ENCODE data around the gene LIPH. TPM values are rescaled to one million over a fixed set of nuclear protein-coding genes. Genes with fewer than 3 reads are reported as not detected.

Gene LIPH
- total RNA-seq (ENCODE audit: low replicate concordance) = 0.03 TPM in 1 of 2 replicates, not detected in the other

DNA sequence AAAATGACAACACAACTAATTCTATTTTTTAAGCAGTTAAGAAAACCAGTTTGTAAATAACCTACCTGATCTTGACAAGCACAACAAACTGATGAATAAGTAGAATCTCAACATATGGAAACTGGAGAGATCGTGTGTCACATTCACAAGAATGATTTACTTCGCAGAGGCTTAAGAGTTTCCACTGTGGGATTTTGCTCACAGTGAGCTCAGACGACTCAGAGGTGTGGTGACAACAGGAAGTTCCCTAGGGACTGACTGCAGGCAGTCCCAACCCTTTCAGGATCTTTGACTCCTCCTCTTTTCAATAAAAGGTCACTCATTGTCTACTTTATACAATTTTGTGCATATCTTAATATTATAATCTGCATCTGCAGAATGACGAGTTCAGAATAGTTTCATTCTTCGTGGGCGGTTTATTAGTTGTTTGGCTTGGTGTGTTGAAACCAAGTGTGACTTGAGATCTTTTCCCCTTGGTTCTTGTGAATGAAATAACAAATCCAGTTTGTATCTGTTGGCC, at the start of gene LIPH:
LIPH (minus strand) TSS at position 231 of the 520 bp plus-strand sequence; CDS start at position 114, 117 bp downstream.
- TF ChIP-seq EZH2phosphoT487 (IDR thresholded peaks at IDR 0.05) (no peak), EZH2 (IDR thresholded peaks at IDR 0.05) (no peak)
- TF ChIP-seq, protein P1, sequence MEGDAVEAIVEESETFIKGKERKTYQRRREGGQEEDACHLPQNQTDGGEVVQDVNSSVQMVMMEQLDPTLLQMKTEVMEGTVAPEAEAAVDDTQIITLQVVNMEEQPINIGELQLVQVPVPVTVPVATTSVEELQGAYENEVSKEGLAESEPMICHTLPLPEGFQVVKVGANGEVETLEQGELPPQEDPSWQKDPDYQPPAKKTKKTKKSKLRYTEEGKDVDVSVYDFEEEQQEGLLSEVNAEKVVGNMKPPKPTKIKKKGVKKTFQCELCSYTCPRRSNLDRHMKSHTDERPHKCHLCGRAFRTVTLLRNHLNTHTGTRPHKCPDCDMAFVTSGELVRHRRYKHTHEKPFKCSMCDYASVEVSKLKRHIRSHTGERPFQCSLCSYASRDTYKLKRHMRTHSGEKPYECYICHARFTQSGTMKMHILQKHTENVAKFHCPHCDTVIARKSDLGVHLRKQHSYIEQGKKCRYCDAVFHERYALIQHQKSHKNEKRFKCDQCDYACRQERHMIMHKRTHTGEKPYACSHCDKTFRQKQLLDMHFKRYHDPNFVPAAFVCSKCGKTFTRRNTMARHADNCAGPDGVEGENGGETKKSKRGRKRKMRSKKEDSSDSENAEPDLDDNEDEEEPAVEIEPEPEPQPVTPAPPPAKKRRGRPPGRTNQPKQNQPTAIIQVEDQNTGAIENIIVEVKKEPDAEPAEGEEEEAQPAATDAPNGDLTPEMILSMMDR (IDR thresholded peaks at IDR 0.05) = no peak
- no peaks in the 10 kb centered on the region for H3K27me3 Mint-ChIP-seq (ENCODE audit: insufficient read depth, low read depth)
- H3K27ac Mint-ChIP-seq = no peak within 1 kb of the TSS
- H2AFZ ChIP-seq (replicated peaks) = peak within 1 kb of the TSS; percentile 96
- no peaks in the 10 kb centered on the region for H3K9me3 Mint-ChIP-seq
- no peak within 1 kb of the TSS for H3K9ac ChIP-seq
- no peaks in the 10 kb centered on the region for H3K4me1 ChIP-seq
- no peaks in the 10 kb centered on the region for H3K36me3 ChIP-seq
- no peak within 1 kb of the TSS for H3K4me2 ChIP-seq
- H3K4me1 Mint-ChIP-seq = peaks cover 7% of the 10 kb centered on the region
- H4K20me1 ChIP-seq (ENCODE audit: low read depth) = no peaks in the 10 kb centered on the region
- no peak within 1 kb of the TSS for H3K27ac ChIP-seq
- no peak for DNase-seq (ENCODE audit: low spot score)
- no peak within 1 kb of the TSS for H3K4me3 Mint-ChIP-seq
- no peak within 1 kb of the TSS for H3K4me3 ChIP-seq
- no peaks in the 10 kb centered on the region for H3K27me3 ChIP-seq
- H3K9me3 ChIP-seq (ENCODE audit: low read depth) = no peaks in the 10 kb centered on the region
- H3F3A ChIP-seq (ENCODE audit: low read depth) = no peaks in the 10 kb centered on the region
- no peaks in the 10 kb centered on the region for H3K79me2 ChIP-seq (ENCODE audit: low read depth)
- H3K36me3 Mint-ChIP-seq = no peaks in the 10 kb centered on the region

DNA sequence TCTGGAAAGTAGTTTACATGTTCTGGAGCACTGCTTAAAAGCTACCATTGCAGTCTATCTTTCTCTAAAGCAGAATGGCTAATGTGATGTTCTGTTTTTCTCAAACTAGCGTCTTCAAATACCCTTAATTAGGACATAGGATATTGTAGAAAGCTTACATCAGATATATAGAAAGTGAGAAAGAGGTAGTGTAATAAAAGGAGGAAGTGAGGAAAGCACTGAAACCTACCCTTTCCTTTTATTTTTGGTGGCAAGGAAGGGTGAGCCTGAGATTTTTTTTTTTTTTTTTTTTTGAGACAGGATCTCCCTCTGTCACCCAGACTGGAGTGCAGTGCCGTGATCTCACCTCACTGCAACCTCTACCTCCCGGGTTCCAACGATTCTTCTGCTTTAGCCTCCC, 43.1 kb upstream of the LIPH start:
- no peaks in the 10 kb centered on the region for H3K9me3 Mint-ChIP-seq
- Histone ChIP-seq H3K79me2 (ENCODE audit: low read depth) (peaks cover 62% of the 10 kb centered on the region), H3K36me3 (peaks cover 4% of the 10 kb centered on the region), H3K4me3 (no peak overlapping the region), H3K4me2 (no peak overlapping the region), H2AFZ (replicated peaks) (no peak overlapping the region), H3K9ac (no peak overlapping the region), H4K20me1 (ENCODE audit: low read depth) (no peaks in the 10 kb centered on the region), H3K27me3 (no peaks in the 10 kb centered on the region), H3F3A (ENCODE audit: low read depth) (no peaks in the 10 kb centered on the region), H3K27ac (no peak overlapping the region), H3K4me1 (no peaks in the 10 kb centered on the region), H3K9me3 (ENCODE audit: low read depth) (no peaks in the 10 kb centered on the region)
- H3K27ac Mint-ChIP-seq = no peak overlapping the region
- no peaks in the 10 kb centered on the region for H3K27me3 Mint-ChIP-seq (ENCODE audit: insufficient read depth, low read depth)
- H3K4me1 Mint-ChIP-seq = no peaks in the 10 kb centered on the region
- H3K36me3 Mint-ChIP-seq = peaks cover 1% of the 10 kb centered on the region
- DNase-seq (ENCODE audit: low spot score) = no peak
- H3K4me3 Mint-ChIP-seq = no peak overlapping the region
- TF ChIP-seq EZH2 (IDR thresholded peaks at IDR 0.05) (no peak), EZH2phosphoT487 (IDR thresholded peaks at IDR 0.05) (no peak)
- TF ChIP-seq, protein P1 (IDR thresholded peaks at IDR 0.05) = no peak

DNA sequence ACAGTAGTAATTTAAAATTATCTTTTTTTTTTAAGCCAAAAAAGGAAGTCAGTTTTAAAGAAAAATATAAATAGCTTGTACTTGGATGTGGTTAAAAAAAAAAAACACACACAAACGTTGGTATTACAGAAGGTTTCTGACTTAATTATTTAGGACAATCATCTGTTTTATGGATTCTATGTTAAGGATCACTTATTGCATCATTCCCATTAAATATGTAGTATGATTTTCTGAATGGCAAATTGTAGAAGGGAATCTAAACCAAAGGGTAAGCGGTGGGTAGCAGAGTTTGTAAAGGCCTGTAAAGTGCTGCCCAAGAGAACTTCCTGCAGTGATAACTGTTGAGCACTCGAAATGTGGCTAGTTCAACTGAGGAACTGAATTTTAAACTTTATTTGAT, 41.7 kb upstream of the LIPH start:
- Histone ChIP-seq H3K4me3 (no peak overlapping the region), H4K20me1 (ENCODE audit: low read depth) (no peaks in the 10 kb centered on the region), H3K9me3 (ENCODE audit: low read depth) (no peaks in the 10 kb centered on the region), H3K27me3 (no peaks in the 10 kb centered on the region), H3K9ac (no peak overlapping the region), H3F3A (ENCODE audit: low read depth) (no peaks in the 10 kb centered on the region), H3K4me2 (no peak overlapping the region), H3K36me3 (peaks cover 2% of the 10 kb centered on the region), H3K27ac (no peak overlapping the region), H3K4me1 (no peaks in the 10 kb centered on the region), H3K79me2 (ENCODE audit: low read depth) (peaks cover 71% of the 10 kb centered on the region), H2AFZ (replicated peaks) (no peak overlapping the region)
- no peaks in the 10 kb centered on the region for H3K4me1 Mint-ChIP-seq
- DNase-seq (ENCODE audit: low spot score) = no peak
- H3K4me3 Mint-ChIP-seq = no peak overlapping the region
- TF ChIP-seq EZH2phosphoT487 (IDR thresholded peaks at IDR 0.05) = no peak
- no peak for TF ChIP-seq EZH2 (IDR thresholded peaks at IDR 0.05)
- TF ChIP-seq, protein P1 (IDR thresholded peaks at IDR 0.05) = no peak
- H3K36me3 Mint-ChIP-seq = peaks cover 1% of the 10 kb centered on the region
- H3K27me3 Mint-ChIP-seq (ENCODE audit: insufficient read depth, low read depth) = no peaks in the 10 kb centered on the region
- no peaks in the 10 kb centered on the region for H3K9me3 Mint-ChIP-seq
- no peak overlapping the region for H3K27ac Mint-ChIP-seq
